ENCODE measurements around the gene SURF4. TPM values are rescaled to one million over a fixed set of nuclear protein-coding genes. Genes with fewer than 3 reads are reported as not detected.

Gene SURF4
- total RNA-seq: 100 to 1,000 TPM; 239 to 250 TPM
- polyA plus RNA-seq: 202 TPM

DNA sequence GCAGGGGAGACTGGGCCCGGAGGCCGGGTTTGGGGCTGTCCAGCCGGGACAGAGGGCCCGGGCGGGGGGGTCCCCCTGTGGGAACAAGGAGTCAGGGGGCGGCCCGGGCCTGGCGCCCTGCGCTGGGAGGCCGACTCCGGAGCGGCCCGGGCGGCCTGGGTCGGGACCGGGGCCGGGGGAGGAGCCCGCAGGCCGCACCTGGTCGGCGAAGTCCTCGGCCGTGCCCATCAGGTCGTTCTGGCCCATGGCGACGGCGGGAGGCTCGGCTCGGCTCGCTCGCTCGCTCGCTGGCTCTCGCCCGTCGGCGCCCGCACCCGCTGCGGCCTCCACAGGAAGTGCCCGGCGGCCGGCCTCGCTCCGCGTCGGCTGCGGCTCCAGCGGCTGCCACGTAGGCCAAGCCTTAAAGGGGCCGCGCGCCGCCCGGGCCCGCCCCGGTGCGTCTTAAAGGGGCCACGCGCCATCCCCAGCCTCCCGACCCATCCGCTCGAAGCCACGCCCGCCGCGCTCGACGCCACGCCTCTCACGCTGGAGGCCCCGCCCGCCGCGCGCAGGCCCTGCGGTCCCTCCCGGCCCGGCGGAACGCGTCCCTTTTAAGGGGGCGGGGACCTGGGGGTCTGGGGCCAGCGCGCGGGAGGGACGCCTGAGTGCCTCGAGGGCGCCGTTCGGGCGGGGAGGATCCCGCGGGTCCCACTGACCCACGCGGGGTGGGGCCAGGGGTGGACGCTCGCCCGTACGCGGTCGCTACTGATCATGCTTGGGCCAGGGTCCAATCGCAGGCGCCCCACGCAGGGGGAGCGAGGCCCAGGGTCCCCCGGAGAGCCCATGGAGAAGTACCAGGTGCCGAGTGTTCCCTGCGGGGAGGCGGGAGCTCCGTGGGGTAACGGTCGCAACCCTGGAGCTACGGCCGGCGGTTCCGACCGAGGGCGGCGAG, at the start of gene SURF4, which contains the start of gene STKLD1:
Gene SURF4, minus strand, starts transcription at position 337 of the 931 bp plus-strand sequence. Its CDS starts 91 bp downstream, at position 246.
Gene STKLD1, plus strand, starts transcription at position 643 of the 931 bp plus-strand sequence. Its CDS starts 108 bp downstream, at position 751.
- Mint-ChIP-seq H3K27me3 (no peaks in the 10 kb centered on the region), H3K36me3 (peaks cover 0 to 27% (median 2%) of the 10 kb centered on the region in 3 donors), H3K4me3 (peak within 1 kb of the TSS; percentile 91 to 98 (median 95)), H3K27ac (peak within 1 kb of the TSS; percentile 94 to 99 (median 98)), H3K9me3 (no peaks in the 10 kb centered on the region), H3K4me1 (peaks cover 37 to 42% (median 42%) of the 10 kb centered on the region in 3 donors)
- peak; percentile 91 to 94 (median 92) for DNase-seq
- CTCF ChIA-PET: interaction anchor here (0.8 to 6.5 kb wide), 4 partner anchors 12 to 41 kb away, joined by 3 to 47 read pairs (median 8); partner anchors contain the start of genes MED22 and RPL7A
- H3K4me3 ChIP-seq (ENCODE audit: low read length): peak within 1 kb of the TSS; percentile 84
- no peaks in the 10 kb centered on the region for H3K36me3 ChIP-seq (ENCODE audit: insufficient read depth, low read length)
- no peaks in the 10 kb centered on the region for H3K27me3 ChIP-seq (ENCODE audit: insufficient read depth, low read length, poor library complexity, severe bottlenecking)
- H3K27ac ChIP-seq (ENCODE audit: low read depth, low read length): peak within 1 kb of the TSS; percentile 87
- POLR2A ChIA-PET: interaction anchor here (0.6 to 2.5 kb wide), 5 partner anchors 20 to 43 kb away, joined by 3 to 25 read pairs (median 7); partner anchors contain the start of genes MED22, RPL7A, SURF1 and SURF2
- peaks cover 37% of the 10 kb centered on the region for H3K4me1 ChIP-seq (ENCODE audit: insufficient read depth, low read length)
- H3K9me3 ChIP-seq (ENCODE audit: low read length): no peaks in the 10 kb centered on the region

DNA sequence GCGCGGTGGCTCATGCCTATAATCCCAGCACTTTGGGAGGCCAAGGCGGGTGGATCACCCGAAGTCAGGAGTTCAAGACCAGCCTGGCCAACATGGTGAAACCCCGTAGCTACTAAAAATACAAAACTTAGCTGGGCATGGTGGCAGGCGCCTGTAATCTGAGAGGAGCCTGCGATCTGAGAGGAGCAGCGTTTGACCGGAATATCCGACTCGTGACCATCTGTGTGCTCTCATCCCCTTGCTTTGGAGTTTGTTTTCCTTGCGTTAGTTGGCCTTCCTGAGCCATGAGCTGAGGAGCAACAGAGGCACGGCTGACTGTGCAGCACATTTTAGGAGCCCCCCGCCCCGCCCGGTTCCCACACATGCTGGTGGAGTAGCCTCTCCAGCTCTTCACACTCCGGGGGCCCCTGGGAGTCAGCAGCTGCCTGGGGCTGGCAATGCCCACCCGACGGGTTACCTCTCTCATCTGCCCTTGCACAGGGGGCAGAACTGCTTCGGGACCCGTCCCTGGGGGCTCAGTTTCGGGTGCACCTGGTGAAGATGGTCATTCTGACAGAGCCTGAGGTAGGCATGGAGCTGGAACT, 49.3 kb upstream of the SURF4 start:
- no peak for DNase-seq
- H3K4me1 ChIP-seq (ENCODE audit: insufficient read depth, low read length): no peaks in the 10 kb centered on the region
- POLR2A ChIA-PET: no interaction called here
- no peak overlapping the region for H3K4me3 ChIP-seq (ENCODE audit: low read length)
- no peaks in the 10 kb centered on the region for H3K36me3 Mint-ChIP-seq
- no peak overlapping the region for H3K27ac Mint-ChIP-seq
- H3K9me3 Mint-ChIP-seq: no peaks in the 10 kb centered on the region
- no peak overlapping the region for H3K27ac ChIP-seq (ENCODE audit: low read depth, low read length)
- CTCF ChIA-PET: no interaction called here
- H3K36me3 ChIP-seq (ENCODE audit: insufficient read depth, low read length): no peaks in the 10 kb centered on the region
- H3K27me3 ChIP-seq (ENCODE audit: insufficient read depth, low read length, poor library complexity, severe bottlenecking): peaks cover 15% of the 10 kb centered on the region
- H3K9me3 ChIP-seq (ENCODE audit: low read length): no peaks in the 10 kb centered on the region
- peaks cover 11 to 27% (median 20%) of the 10 kb centered on the region in 3 donors for H3K4me1 Mint-ChIP-seq
- H3K27me3 Mint-ChIP-seq: peaks cover 17 to 30% of the 10 kb centered on the region in 2 donors
- H3K4me3 Mint-ChIP-seq: peak overlapping the region in 1 of 7 donors; percentile 8

DNA sequence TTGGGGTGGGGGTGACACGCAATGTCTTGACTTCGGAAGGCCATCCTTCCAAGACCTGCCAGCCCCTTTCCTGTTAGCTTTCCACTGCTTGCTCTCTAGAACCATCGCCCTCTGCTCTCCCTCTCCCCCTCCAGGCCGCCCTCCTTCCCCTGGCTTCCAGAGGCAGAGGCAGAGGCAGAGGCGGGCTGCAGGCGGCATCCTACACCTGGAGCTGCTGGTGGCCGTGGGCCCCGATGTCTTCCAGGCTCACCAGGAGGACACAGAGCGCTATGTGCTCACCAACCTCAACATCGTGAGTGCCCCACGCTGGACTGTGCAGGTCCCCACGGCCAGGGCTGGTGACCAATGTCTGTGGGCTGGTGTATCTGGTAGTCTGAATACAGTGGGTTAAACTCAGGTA, 48.3 kb upstream of the SURF4 start:
- no peaks in the 10 kb centered on the region for H3K36me3 ChIP-seq (ENCODE audit: insufficient read depth, low read length)
- no peaks in the 10 kb centered on the region for H3K9me3 ChIP-seq (ENCODE audit: low read length)
- Mint-ChIP-seq H3K4me1 (peaks cover 10 to 25% (median 23%) of the 10 kb centered on the region in 3 donors), H3K4me3 (no peak overlapping the region), H3K27ac (no peak overlapping the region), H3K27me3 (peaks cover 16 to 28% of the 10 kb centered on the region in 2 donors), H3K36me3 (no peaks in the 10 kb centered on the region), H3K9me3 (no peaks in the 10 kb centered on the region)
- H3K4me3 ChIP-seq (ENCODE audit: low read length): no peak overlapping the region
- CTCF ChIA-PET: no interaction called here
- H3K4me1 ChIP-seq (ENCODE audit: insufficient read depth, low read length): no peaks in the 10 kb centered on the region
- POLR2A ChIA-PET: no interaction called here
- no peak for DNase-seq
- peaks cover 15% of the 10 kb centered on the region for H3K27me3 ChIP-seq (ENCODE audit: insufficient read depth, low read length, poor library complexity, severe bottlenecking)
- H3K27ac ChIP-seq (ENCODE audit: low read depth, low read length): no peak overlapping the region

DNA sequence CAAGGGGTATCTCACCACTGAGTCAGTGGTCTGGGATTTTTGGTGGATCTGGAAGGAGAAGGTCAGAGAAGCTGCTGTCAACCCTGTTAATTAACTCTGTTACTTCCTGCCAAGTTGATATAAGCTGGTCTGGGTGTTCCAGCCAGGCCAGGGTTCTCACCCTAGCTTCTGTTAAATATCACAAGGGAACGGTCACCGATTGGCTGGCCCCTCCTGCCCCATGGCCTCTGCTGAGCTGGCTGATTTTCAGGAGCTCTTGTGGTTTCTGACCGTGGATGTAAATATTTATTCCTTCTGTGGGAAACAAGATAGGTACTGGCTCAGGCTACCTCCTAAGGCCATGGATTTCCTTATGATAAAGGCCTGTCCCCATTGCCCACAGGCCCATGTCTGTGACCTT, 47.4 kb upstream of the SURF4 start:
- H3K4me1 ChIP-seq (ENCODE audit: insufficient read depth, low read length): no peaks in the 10 kb centered on the region
- H3K27ac ChIP-seq (ENCODE audit: low read depth, low read length): no peak overlapping the region
- H3K36me3 ChIP-seq (ENCODE audit: insufficient read depth, low read length): no peaks in the 10 kb centered on the region
- H3K4me3 Mint-ChIP-seq: no peak overlapping the region
- peaks cover 15% of the 10 kb centered on the region for H3K27me3 ChIP-seq (ENCODE audit: insufficient read depth, low read length, poor library complexity, severe bottlenecking)
- no peaks in the 10 kb centered on the region for H3K9me3 ChIP-seq (ENCODE audit: low read length)
- ChIA-PET POLR2A (no interaction called here), CTCF (no interaction called here)
- H3K36me3 Mint-ChIP-seq: no peaks in the 10 kb centered on the region
- no peak overlapping the region for H3K4me3 ChIP-seq (ENCODE audit: low read length)
- H3K27ac Mint-ChIP-seq: peak overlapping the region in 3 of 8 donors; percentile 45 to 66 (median 47)
- no peak for DNase-seq
- H3K9me3 Mint-ChIP-seq: no peaks in the 10 kb centered on the region
- peaks cover 18 to 33% (median 31%) of the 10 kb centered on the region in 3 donors for H3K4me1 Mint-ChIP-seq
- H3K27me3 Mint-ChIP-seq: peaks cover 17 to 28% of the 10 kb centered on the region in 2 donors

DNA sequence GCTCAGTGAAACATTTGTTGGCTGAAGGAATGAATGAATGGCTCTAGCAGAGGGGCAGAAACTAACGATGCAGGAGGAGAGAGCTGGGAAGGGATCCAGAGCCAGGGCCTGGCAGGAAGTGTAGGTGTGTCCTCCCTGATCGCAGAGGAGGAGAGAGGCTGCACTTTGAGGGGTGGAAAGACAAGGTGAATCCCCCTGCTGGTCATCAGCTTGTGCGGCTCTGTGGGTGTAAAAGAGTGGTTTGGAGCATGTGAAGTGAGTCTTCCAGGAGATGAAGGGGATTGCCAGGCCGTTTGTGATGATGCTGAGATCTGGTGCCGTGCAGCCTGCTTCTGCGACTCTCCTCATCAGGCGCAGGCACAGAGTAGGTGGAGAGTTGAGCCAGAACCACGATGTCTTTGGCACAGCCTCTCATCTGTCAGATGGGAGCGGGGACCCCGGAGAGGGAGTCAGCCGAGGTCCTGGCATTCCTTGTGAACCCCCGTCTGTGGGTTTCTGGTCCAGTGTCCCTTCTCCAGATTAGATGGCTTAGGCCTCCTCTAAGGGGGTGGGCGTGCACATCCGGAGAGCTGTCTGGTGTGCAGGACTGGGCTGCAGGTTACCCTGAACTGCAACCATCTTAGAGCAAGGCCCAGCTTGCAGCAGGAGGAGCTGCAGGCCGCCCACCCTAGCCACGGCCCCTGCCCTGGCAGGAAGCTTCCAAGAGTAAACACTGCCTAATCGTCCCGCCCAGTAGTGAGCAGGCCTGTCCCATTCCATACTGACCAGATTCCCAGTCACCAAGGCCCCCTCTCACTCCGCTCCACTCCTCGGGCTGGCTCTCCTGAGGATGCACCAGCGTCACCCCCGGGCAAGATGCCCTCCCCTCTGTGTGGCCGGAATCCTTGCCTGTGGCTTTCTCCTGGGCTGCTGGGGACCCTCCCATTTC, 46.0 kb upstream of the SURF4 start, which contains the start of gene ADAMTS13:
Gene ADAMTS13, plus strand, starts transcription at position 753 of the 928 bp plus-strand sequence. Its CDS starts 77 bp downstream, at position 830.
- peaks cover 5% of the 10 kb centered on the region for H3K27me3 ChIP-seq (ENCODE audit: insufficient read depth, low read length, poor library complexity, severe bottlenecking)
- ChIA-PET POLR2A (no interaction called here), CTCF (no interaction called here)
- H3K4me3 Mint-ChIP-seq: peak within 1 kb of the TSS in 3 of 7 donors; percentile 2 to 78 (median 63)
- H3K27me3 Mint-ChIP-seq: peaks cover 10 to 15% of the 10 kb centered on the region in 2 donors
- H3K27ac Mint-ChIP-seq: peak within 1 kb of the TSS; percentile 27 to 93 (median 78)
- H3K36me3 Mint-ChIP-seq: peaks cover 0 to 5% (median 0%) of the 10 kb centered on the region in 3 donors
- no peaks in the 10 kb centered on the region for H3K9me3 ChIP-seq (ENCODE audit: low read length)
- no peak within 1 kb of the TSS for H3K4me3 ChIP-seq (ENCODE audit: low read length)
- H3K36me3 ChIP-seq (ENCODE audit: insufficient read depth, low read length): no peaks in the 10 kb centered on the region
- H3K4me1 Mint-ChIP-seq: peaks cover 20 to 39% (median 35%) of the 10 kb centered on the region in 3 donors
- H3K9me3 Mint-ChIP-seq: no peaks in the 10 kb centered on the region
- peaks cover 4% of the 10 kb centered on the region for H3K4me1 ChIP-seq (ENCODE audit: insufficient read depth, low read length)
- DNase-seq: peak in 2 of 5 donors; percentile 23 to 62
- H3K27ac ChIP-seq (ENCODE audit: low read depth, low read length): no peak within 1 kb of the TSS

DNA sequence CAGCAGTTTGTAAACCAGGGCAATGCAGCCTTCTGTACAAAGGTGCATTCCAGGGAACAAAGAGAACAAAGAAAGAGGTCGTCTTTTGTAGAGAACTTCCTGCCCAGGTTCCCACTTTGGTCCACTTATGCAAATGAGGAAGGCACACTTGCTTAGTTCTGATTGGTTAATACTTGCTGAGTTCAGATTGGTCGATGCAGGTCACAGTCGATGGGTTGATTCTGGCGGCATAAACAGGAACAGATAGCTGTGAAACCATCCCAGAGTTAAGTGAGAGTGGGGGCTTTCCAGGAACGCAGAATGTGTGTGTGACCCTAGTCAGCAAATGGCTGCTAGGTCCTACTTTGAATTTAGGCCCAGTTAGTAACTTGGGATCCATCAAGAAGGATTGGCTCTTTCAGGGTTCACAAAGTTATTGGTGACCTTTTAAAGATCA, 44.5 kb upstream of the SURF4 start:
- Histone ChIP-seq H3K36me3 (ENCODE audit: insufficient read depth, low read length) (no peaks in the 10 kb centered on the region), H3K4me1 (ENCODE audit: insufficient read depth, low read length) (peaks cover 19% of the 10 kb centered on the region), H3K27ac (ENCODE audit: low read depth, low read length) (no peak overlapping the region), H3K4me3 (ENCODE audit: low read length) (no peak overlapping the region), H3K27me3 (ENCODE audit: insufficient read depth, low read length, poor library complexity, severe bottlenecking) (no peaks in the 10 kb centered on the region), H3K9me3 (ENCODE audit: low read length) (no peaks in the 10 kb centered on the region)
- H3K27ac Mint-ChIP-seq: peak overlapping the region; percentile 61 to 93 (median 68)
- no peaks in the 10 kb centered on the region for H3K9me3 Mint-ChIP-seq
- peaks cover 3 to 6% of the 10 kb centered on the region in 2 donors for H3K27me3 Mint-ChIP-seq
- peaks cover 0 to 15% (median 0%) of the 10 kb centered on the region in 3 donors for H3K36me3 Mint-ChIP-seq
- peak overlapping the region in 4 of 7 donors; percentile 17 to 73 (median 42) for H3K4me3 Mint-ChIP-seq
- ChIA-PET POLR2A (no interaction called here), CTCF (no interaction called here)
- DNase-seq: peak in 1 of 5 donors; percentile 11
- H3K4me1 Mint-ChIP-seq: peaks cover 33 to 54% (median 50%) of the 10 kb centered on the region in 3 donors

DNA sequence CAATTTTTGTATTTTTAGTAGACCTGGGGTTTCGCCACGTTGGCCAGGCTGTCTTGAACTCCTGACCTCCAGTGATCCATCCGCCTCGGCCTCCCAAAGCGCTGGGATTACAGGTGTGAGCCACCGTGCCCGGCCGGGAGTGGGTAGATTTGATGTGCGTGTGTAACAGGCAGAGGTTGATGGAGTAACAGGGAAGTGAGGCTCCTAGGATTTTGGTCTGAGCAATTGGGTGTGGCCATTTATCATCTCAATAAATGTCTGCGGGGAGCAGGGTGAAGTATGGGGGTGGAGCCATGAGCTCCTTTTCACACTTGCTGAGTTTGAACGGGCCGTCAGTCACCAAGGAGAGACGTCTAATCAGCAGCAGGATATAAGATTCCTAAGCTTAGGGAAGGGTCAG, 43.1 kb upstream of the SURF4 start:
- Histone ChIP-seq H3K27ac (ENCODE audit: low read depth, low read length) (peak overlapping the region; percentile 87), H3K4me1 (ENCODE audit: insufficient read depth, low read length) (peaks cover 20% of the 10 kb centered on the region), H3K4me3 (ENCODE audit: low read length) (no peak overlapping the region), H3K27me3 (ENCODE audit: insufficient read depth, low read length, poor library complexity, severe bottlenecking) (no peaks in the 10 kb centered on the region), H3K36me3 (ENCODE audit: insufficient read depth, low read length) (peaks cover 6% of the 10 kb centered on the region), H3K9me3 (ENCODE audit: low read length) (no peaks in the 10 kb centered on the region)
- Mint-ChIP-seq H3K27ac (peak overlapping the region; percentile 24 to 96 (median 74)), H3K4me1 (peaks cover 44 to 68% (median 64%) of the 10 kb centered on the region in 3 donors), H3K27me3 (peaks cover 0 to 1% of the 10 kb centered on the region in 2 donors), H3K36me3 (peaks cover 0 to 29% (median 0%) of the 10 kb centered on the region in 3 donors), H3K9me3 (no peaks in the 10 kb centered on the region), H3K4me3 (peak overlapping the region; percentile 88 to 92 (median 89))
- CTCF ChIA-PET: interaction anchor here (2.1 kb wide), 1 partner anchor 41 kb away, joined by 6 read pairs; the partner anchor contains the start of gene CACFD1
- no peak for DNase-seq
- POLR2A ChIA-PET: interaction anchor here (0.6 kb wide), 1 partner anchor 57 kb away, joined by 4 read pairs; no protein-coding TSS in a partner anchor

Measured in CD8-positive, alpha-beta memory T cell (primary cell).